OCI-LY3 (cell line): ENCODE measurements around the gene ITM2C.

Experiments used
- H2AFZ ChIP-seq: fragments of 200-600, 300-600 bp; shearing (Covaris generic); 2 replicates; pipeline ENCODE4 v1.6.0; 2014; ENCODE audit warnings: antibody characterized with exemption, low read depth, low read length
- H3K27ac ChIP-seq: fragments of 200-600, 300-600 bp; sonication (generic); 2 replicates; pipeline ENCODE4 v1.5.1; 2014; ENCODE audit warnings: mild to moderate bottlenecking, low read length, moderate library complexity, mixed read lengths
- H3K27me3 ChIP-seq: fragments of 200-600, 300-600 bp; sonication (generic); 2 replicates; pipeline ENCODE4 v1.6.1; 2014; ENCODE audit warnings: low read depth, low read length, mixed read lengths
- H3K36me3 ChIP-seq: fragments of 200-600, 300-600 bp; sonication (generic); replicated peaks from 2 replicates; pipeline ENCODE3; 2014; ENCODE audit warnings: low read depth, low read length, mixed read lengths
- H3K4me1 ChIP-seq: fragments of 300-600, 200-600 bp; sonication (generic); 2 replicates; pipeline ENCODE4 v1.6.1; 2014; ENCODE audit warnings: low read length, mixed read lengths
- H3K4me2 ChIP-seq: fragments of 200-600, 300-600 bp; sonication (generic); 2 replicates; pipeline ENCODE4 v1.6.1; 2014; ENCODE audit warnings: low read length, mixed read lengths
- H3K4me3 ChIP-seq: fragments of 300-600, 200-600 bp; sonication (generic); 2 replicates; pipeline ENCODE4 v1.5.1; 2014; ENCODE audit warnings: antibody characterized with exemption, mild to moderate bottlenecking, low read length, moderate library complexity
- H3K79me2 ChIP-seq: fragments of 300-600, 200-600 bp; shearing (Covaris generic); 2 replicates; pipeline ENCODE4 v1.6.1; 2014; ENCODE audit warnings: mild to moderate bottlenecking, low read length, mixed read lengths
- H3K9ac ChIP-seq: fragments of 300-600, 200-600 bp; shearing (Covaris generic); 2 replicates; pipeline ENCODE4 v1.6.0; 2014; ENCODE audit warnings: mild to moderate bottlenecking, low read length, moderate library complexity
- H3K9me3 ChIP-seq: fragments of 200-600, 300-600 bp; shearing (Covaris generic); 2 replicates; pipeline ENCODE4 v1.6.1; 2014; ENCODE audit warnings: low read length, mixed read lengths; ENCODE audit not compliant: insufficient read depth
- H4K20me1 ChIP-seq: fragments of 200-600, 300-600 bp; sonication (generic); 2 replicates; pipeline ENCODE4 v1.6.1; 2016; ENCODE audit warnings: low read length, mixed read lengths; ENCODE audit not compliant: insufficient read depth
- EZH2phosphoT487 ChIP-seq: fragments of 200-600 bp; shearing (Covaris generic); IDR thresholded peaks from 2 replicates; pipeline ENCODE4 v1.6.1; 2018; ENCODE audit warnings: antibody characterized with exemption, mixed run types, low read depth
- TF ChIP-seq, protein P1 (sequence below): fragments of 200-600, 300-600 bp; sonication (generic); IDR thresholded peaks from 2 replicates; pipeline ENCODE4 v1.5.1; 2014; ENCODE audit warnings: antibody characterized with exemption, low read length, low read depth

The ITM2C gene

DNA sequence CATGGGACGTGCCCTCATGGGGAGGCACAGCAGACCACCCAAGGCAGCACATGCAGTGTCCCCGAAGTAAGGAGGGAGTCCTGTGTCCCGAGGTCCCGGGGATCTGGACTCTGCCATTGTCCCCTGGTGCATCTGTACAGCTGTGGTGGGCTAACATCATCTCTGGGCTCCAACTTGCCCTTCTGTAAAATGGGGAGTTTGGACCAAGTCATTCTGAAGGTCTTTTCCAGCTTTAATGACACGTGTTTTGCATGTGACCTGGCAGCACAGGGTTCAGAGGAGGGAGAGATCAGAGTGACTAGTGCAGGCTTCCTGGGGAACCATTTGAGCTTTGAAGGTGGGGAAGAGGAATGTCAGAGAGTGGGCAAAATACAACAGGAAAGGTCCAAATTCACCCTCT, 21.5 kb downstream of the ITM2C start:
- H3K4me2 ChIP-seq: no peak overlapping the region
- no peaks in the 10 kb centered on the region for H3K79me2 ChIP-seq
- TF ChIP-seq, protein P1, sequence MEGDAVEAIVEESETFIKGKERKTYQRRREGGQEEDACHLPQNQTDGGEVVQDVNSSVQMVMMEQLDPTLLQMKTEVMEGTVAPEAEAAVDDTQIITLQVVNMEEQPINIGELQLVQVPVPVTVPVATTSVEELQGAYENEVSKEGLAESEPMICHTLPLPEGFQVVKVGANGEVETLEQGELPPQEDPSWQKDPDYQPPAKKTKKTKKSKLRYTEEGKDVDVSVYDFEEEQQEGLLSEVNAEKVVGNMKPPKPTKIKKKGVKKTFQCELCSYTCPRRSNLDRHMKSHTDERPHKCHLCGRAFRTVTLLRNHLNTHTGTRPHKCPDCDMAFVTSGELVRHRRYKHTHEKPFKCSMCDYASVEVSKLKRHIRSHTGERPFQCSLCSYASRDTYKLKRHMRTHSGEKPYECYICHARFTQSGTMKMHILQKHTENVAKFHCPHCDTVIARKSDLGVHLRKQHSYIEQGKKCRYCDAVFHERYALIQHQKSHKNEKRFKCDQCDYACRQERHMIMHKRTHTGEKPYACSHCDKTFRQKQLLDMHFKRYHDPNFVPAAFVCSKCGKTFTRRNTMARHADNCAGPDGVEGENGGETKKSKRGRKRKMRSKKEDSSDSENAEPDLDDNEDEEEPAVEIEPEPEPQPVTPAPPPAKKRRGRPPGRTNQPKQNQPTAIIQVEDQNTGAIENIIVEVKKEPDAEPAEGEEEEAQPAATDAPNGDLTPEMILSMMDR: no peak
- TF ChIP-seq EZH2phosphoT487: no peak
- H4K20me1 ChIP-seq: no peaks in the 10 kb centered on the region
- H3K36me3 ChIP-seq: peaks cover 10% of the 10 kb centered on the region
- H3K4me3 ChIP-seq: no peak overlapping the region
- no peak overlapping the region for H3K9ac ChIP-seq
- H2AFZ ChIP-seq: no peak overlapping the region
- H3K27me3 ChIP-seq: no peaks in the 10 kb centered on the region
- no peak overlapping the region for H3K27ac ChIP-seq
- no peaks in the 10 kb centered on the region for H3K9me3 ChIP-seq
- peaks cover 29% of the 10 kb centered on the region for H3K4me1 ChIP-seq

DNA sequence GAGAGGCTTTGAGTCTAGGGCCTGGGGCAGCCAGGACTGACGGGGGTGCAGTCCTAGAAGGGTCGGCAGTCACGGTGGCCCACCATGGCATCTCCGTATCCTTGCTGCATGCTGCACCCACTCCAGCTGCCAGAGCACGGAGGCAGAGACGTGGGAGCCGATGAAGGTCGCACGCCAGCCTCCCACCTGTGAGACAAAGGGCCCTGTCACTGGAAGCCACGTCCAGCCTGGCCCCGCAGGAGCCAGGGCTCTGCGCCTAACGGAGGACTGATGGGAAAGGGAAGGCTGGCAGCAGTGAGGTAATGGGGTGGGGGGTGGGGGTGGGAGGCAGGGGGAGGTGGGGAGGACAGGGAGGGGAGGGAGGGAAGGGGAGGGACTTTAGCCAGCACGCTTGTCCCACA, 21.9 kb downstream of the ITM2C start:
- no peak overlapping the region for H3K27ac ChIP-seq
- TF ChIP-seq EZH2phosphoT487: no peak
- TF ChIP-seq, protein P1: no peak
- no peak overlapping the region for H3K9ac ChIP-seq
- no peak overlapping the region for H3K4me2 ChIP-seq
- peaks cover 33% of the 10 kb centered on the region for H3K4me1 ChIP-seq
- H3K4me3 ChIP-seq: no peak overlapping the region
- H2AFZ ChIP-seq: no peak overlapping the region
- no peaks in the 10 kb centered on the region for H3K27me3 ChIP-seq
- peaks cover 10% of the 10 kb centered on the region for H3K36me3 ChIP-seq
- H3K79me2 ChIP-seq: no peaks in the 10 kb centered on the region
- no peaks in the 10 kb centered on the region for H3K9me3 ChIP-seq
- no peaks in the 10 kb centered on the region for H4K20me1 ChIP-seq

DNA sequence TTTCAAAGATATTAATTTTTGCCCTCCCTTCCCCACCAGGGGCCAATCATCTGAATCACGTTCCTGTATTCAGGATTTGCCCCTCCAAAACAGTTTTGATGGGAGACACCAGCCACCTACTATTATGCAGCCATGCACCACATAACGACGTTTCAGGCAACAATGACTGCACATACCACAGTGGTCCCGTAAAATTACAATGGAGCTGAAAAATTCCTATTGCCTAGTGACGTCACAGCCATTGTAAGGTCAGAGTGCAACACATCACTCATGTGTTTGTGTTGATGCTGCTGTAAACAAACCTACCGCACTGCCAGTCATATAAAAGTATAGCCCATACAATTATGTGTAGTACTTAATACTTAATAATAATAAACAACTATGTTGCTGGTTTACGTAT, 22.6 kb downstream of the ITM2C start:
- H3K9ac ChIP-seq: no peak overlapping the region
- H3K4me2 ChIP-seq: no peak overlapping the region
- peaks cover 6% of the 10 kb centered on the region for H3K36me3 ChIP-seq
- TF ChIP-seq EZH2phosphoT487: no peak
- TF ChIP-seq, protein P1: no peak
- no peaks in the 10 kb centered on the region for H3K27me3 ChIP-seq
- no peak overlapping the region for H3K27ac ChIP-seq
- peaks cover 39% of the 10 kb centered on the region for H3K4me1 ChIP-seq
- H3K9me3 ChIP-seq: no peaks in the 10 kb centered on the region
- no peak overlapping the region for H3K4me3 ChIP-seq
- H4K20me1 ChIP-seq: no peaks in the 10 kb centered on the region
- H3K79me2 ChIP-seq: no peaks in the 10 kb centered on the region; the same call in 1 of the 2 replicates
- H2AFZ ChIP-seq: no peak overlapping the region

DNA sequence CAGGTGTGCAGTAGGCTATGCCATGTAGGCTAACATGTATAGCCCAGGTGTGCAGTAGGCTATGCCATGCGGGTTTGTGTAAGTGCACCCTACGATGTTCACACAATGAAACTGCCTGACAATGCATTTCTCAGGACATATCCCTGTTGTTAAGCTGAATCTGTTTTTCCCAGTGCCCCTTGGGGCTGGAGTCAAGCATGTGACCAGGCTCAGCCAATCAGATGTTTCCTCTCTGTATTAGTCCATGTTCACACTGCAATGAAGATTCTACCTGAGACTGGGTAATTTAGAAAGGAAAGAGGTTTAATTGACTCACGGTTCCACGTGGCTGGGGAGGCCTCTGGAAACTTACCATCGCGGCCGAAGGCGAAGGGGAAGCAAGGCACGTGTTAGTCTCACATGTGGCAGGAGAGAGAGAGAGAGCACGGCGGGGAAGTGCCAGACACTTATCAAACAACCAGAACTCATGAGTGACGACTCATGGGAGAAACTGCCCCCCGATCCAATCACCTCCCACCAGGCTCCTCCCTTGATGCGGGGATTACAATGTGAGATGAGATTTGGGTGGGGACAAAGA, 24.2 kb downstream of the ITM2C start:
- Histone ChIP-seq H3K27me3 (no peaks in the 10 kb centered on the region), H3K4me3 (no peak overlapping the region), H3K4me2 (no peak overlapping the region), H3K9ac (no peak overlapping the region), H3K9me3 (no peaks in the 10 kb centered on the region), H3K27ac (no peak overlapping the region), H2AFZ (no peak overlapping the region), H3K4me1 (peaks cover 41% of the 10 kb centered on the region), H3K79me2 (no peaks in the 10 kb centered on the region; the same call in 1 of the 2 replicates), H4K20me1 (no peaks in the 10 kb centered on the region), H3K36me3 (peaks cover 6% of the 10 kb centered on the region)
- TF ChIP-seq, protein P1: no peak
- no peak for TF ChIP-seq EZH2phosphoT487
